Neuronal stem cell (in vitro differentiated cells): ENCODE data around the gene CTNNA3.
A peak's percentile ranks its signal among the peaks of the same experiment; 100 is the strongest.
"Not testable (repeated sequence)": the region's sequence is repeated elsewhere in the genome, so short reads cannot be mapped to it uniquely, and the experiment has no call there.

ENCODE experiments used
- DNase-seq: peaks from one replicate; pipeline ENCODE4 v3.0.0-alpha.2; 2013; ENCODE audit warnings: low spot score
- H2AFZ ChIP-seq: one replicate; pipeline ENCODE4 v1.6.1; 2013; ENCODE audit warnings: mild to moderate bottlenecking, low read length, inconsistent platforms
- H2AK5ac ChIP-seq: 2 replicates; pipeline ENCODE4 v1.6.1; 2013; ENCODE audit warnings: low read depth, mild to moderate bottlenecking, inconsistent platforms, low read length, moderate library complexity, mixed read lengths
- H2BK120ac ChIP-seq: 2 replicates; pipeline ENCODE4 v1.6.1; 2013; ENCODE audit warnings: low read depth, mild to moderate bottlenecking, inconsistent platforms, low read length, moderate library complexity, mixed read lengths
- H2BK12ac ChIP-seq: one replicate; pipeline ENCODE4 v1.6.1; 2013; ENCODE audit warnings: low read length, inconsistent platforms
- H2BK15ac ChIP-seq: 2 replicates; pipeline ENCODE4 v1.6.1; 2013; ENCODE audit warnings: mild to moderate bottlenecking, low read length, inconsistent platforms, mixed read lengths
- H2BK5ac ChIP-seq: one replicate; pipeline ENCODE4 v1.6.1; 2013; ENCODE audit warnings: inconsistent platforms, mild to moderate bottlenecking, low read length, moderate library complexity
- H3K14ac ChIP-seq: one replicate; pipeline ENCODE4 v1.6.1; 2013; ENCODE audit warnings: low read length, inconsistent platforms
- H3K18ac ChIP-seq: 2 replicates; pipeline ENCODE4 v1.6.1; 2013; ENCODE audit warnings: low read length, inconsistent platforms
- H3K23ac ChIP-seq: 2 replicates; pipeline ENCODE4 v1.6.1; 2013; ENCODE audit warnings: low read depth, mild to moderate bottlenecking, mixed read lengths, low read length, inconsistent platforms; ENCODE audit not compliant: poor library complexity
- H3K27ac ChIP-seq: replicated peaks from 3 replicates; pipeline ENCODE4 v1.5.1; 2013; ENCODE audit warnings: low read length, inconsistent platforms
- H3K27me3 ChIP-seq, 3 experiments: 2 replicates each; pipeline ENCODE4 v1.6.1; 2013; ENCODE audit warnings: low read length in 3 of 3, mild to moderate bottlenecking in 2 of 3, inconsistent platforms in 1 of 3, low read depth in 1 of 3, mixed read lengths in 1 of 3, moderate library complexity in 1 of 3; ENCODE audit not compliant: control insufficient read depth in 3 of 3, insufficient read depth in 3 of 3
- H3K36me3 ChIP-seq, 2 donors: replicated peaks in 1 of 2; 2 replicates each; pipeline ENCODE4 v1.6.1; 2013; ENCODE audit warnings: low read length in 2 of 2; ENCODE audit not compliant: control insufficient read depth in 2 of 2, insufficient read depth in 2 of 2
- H3K4ac ChIP-seq: 2 replicates; pipeline ENCODE4 v1.6.1; 2013; ENCODE audit warnings: inconsistent platforms, mild to moderate bottlenecking, low read length, moderate library complexity
- H3K4me1 ChIP-seq, 2 donors: 1 replicate in 1 of 2; 2 replicates in 1 of 2; pipeline ENCODE4 v1.6.1; 2013; ENCODE audit warnings: low read length in 2 of 2, low read depth in 1 of 2; ENCODE audit not compliant: control insufficient read depth in 2 of 2, insufficient read depth in 1 of 2
- H3K4me2 ChIP-seq: one replicate; pipeline ENCODE4 v1.6.1; 2013; ENCODE audit warnings: mild to moderate bottlenecking, low read length, inconsistent platforms; ENCODE audit not compliant: insufficient read depth, poor library complexity, severe bottlenecking
- H3K4me3 ChIP-seq, 2 donors: 2 replicates each; pipeline ENCODE4 v1.5.1; 2013; ENCODE audit warnings: low read length in 2 of 2, mild to moderate bottlenecking in 2 of 2, inconsistent platforms in 1 of 2, moderate library complexity in 1 of 2
- H3K79me1 ChIP-seq: one replicate; pipeline ENCODE4 v1.6.1; 2013; ENCODE audit warnings: low read depth, mild to moderate bottlenecking, inconsistent platforms, low read length, moderate library complexity
- H3K9ac ChIP-seq: one replicate; pipeline ENCODE4 v1.6.1; 2013; ENCODE audit warnings: mild to moderate bottlenecking, low read depth, low read length, inconsistent platforms; ENCODE audit not compliant: poor library complexity
- H3K9me3 ChIP-seq, 2 donors: replicated peaks in 1 of 2; 2 replicates each; pipeline versions ENCODE3 to v1.6.1; 2013; ENCODE audit warnings: low read length in 2 of 2, mild to moderate bottlenecking in 2 of 2, inconsistent platforms in 1 of 2, low read depth in 1 of 2, mixed read lengths in 1 of 2, moderate library complexity in 1 of 2; ENCODE audit not compliant: control insufficient read depth in 2 of 2, insufficient read depth in 1 of 2
- H4K8ac ChIP-seq: one replicate; pipeline ENCODE4 v1.6.1; 2013; ENCODE audit warnings: low read depth, mild to moderate bottlenecking, inconsistent platforms, low read length, moderate library complexity
- H4K91ac ChIP-seq: one replicate; pipeline ENCODE4 v1.6.1; 2013; ENCODE audit warnings: low read length, low read depth, mild to moderate bottlenecking, inconsistent platforms; ENCODE audit not compliant: poor library complexity
- WGBS, 2 donors: extraction: QIAGEN DNeasy Blood & Tissue Kit; methylation state at CpG; one replicate each; pipeline ENCODE4 v1.1.7; 2013; ENCODE audit warnings: missing lambda C conversion rate in 2 of 2, mixed read lengths in 1 of 2; ENCODE audit not compliant: insufficient read length in 2 of 2, insufficient replicate concordance in 1 of 2; ENCODE audit errors: extremely low coverage in 2 of 2; 5-methylcytosine and 5-hydroxymethylcytosine counted together

Gene CTNNA3

GRCh38 chr10:67433276-67433675 is 262.7 kb downstream of the CTNNA3 start:
- Histone ChIP-seq H3K23ac (no peak overlapping the region), H3K9ac (no peak overlapping the region), H3K18ac (no peak overlapping the region), H3K14ac (no peak overlapping the region), H2BK120ac (no peak overlapping the region), H3K4me3 (no peak overlapping the region), H3K4ac (no peak overlapping the region), H3K4me2 (no peak overlapping the region), H2AFZ (no peak overlapping the region), H2BK5ac (no peak overlapping the region), H2BK12ac (no peak overlapping the region), H3K27me3 (no peaks in the 10 kb centered on the region), H3K27ac (no peak overlapping the region), H4K8ac (no peak overlapping the region), H3K36me3 (no peaks in the 10 kb centered on the region), H3K79me1 (no peaks in the 10 kb centered on the region), H2AK5ac (no peak overlapping the region), H4K91ac (no peak overlapping the region), H3K9me3 (no peaks in the 10 kb centered on the region), H2BK15ac (no peak overlapping the region), H3K4me1 (no peaks in the 10 kb centered on the region)
- DNase-seq = no peak
- no CpG with 5 or more reads among the region's 2 CpGs for WGBS, 2 donors

- no peak overlapping the region for H3K4me2 ChIP-seq
- no peak overlapping the region for H3K4ac ChIP-seq
- no peak overlapping the region for H3K18ac ChIP-seq
- H3K27me3 ChIP-seq = no peaks in the 10 kb centered on the region
- no peak overlapping the region for H2AK5ac ChIP-seq
- no peak overlapping the region for H2BK12ac ChIP-seq
- H2BK120ac ChIP-seq = no peak overlapping the region
- no peak overlapping the region for H3K23ac ChIP-seq
- H2AFZ ChIP-seq = no peak overlapping the region
- H3K79me1 ChIP-seq = no peaks in the 10 kb centered on the region
- no peak overlapping the region for H2BK15ac ChIP-seq
- H3K27ac ChIP-seq = no peak overlapping the region
- H3K9ac ChIP-seq = no peak overlapping the region
- DNase-seq = no peak
- no peak overlapping the region for H4K91ac ChIP-seq
- no peaks in the 10 kb centered on the region for H3K4me1 ChIP-seq
- peaks cover 0 to 5% of the 10 kb centered on the region in 2 donors for H3K9me3 ChIP-seq
- no peak overlapping the region for H3K4me3 ChIP-seq
- H3K14ac ChIP-seq = no peak overlapping the region
- H2BK5ac ChIP-seq = no peak overlapping the region
- no CpG with 5 or more reads among the region's 3 CpGs for WGBS, 2 donors
- H3K36me3 ChIP-seq = no peaks in the 10 kb centered on the region
- no peak overlapping the region for H4K8ac ChIP-seq
Observed at GRCh38 chr10:67402620-67403019, 293.4 kb downstream of the CTNNA3 start.

GRCh38 chr10:67401711-67402110 is 294.3 kb downstream of the CTNNA3 start:
- no peak overlapping the region for H3K4ac ChIP-seq
- WGBS, 2 donors = no CpG with 5 or more reads among the region's 1 CpG
- H2AK5ac ChIP-seq = no peak overlapping the region

GRCh38 chr10:67386841-67387533 is 309.0 kb downstream of the CTNNA3 start:
- H2BK15ac ChIP-seq, H2BK5ac ChIP-seq, H4K8ac ChIP-seq, H3K14ac ChIP-seq, H2AFZ ChIP-seq, H4K91ac ChIP-seq, H2BK120ac ChIP-seq, H3K79me1 ChIP-seq, H3K27me3 ChIP-seq, H3K27ac ChIP-seq, DNase-seq, H3K36me3 ChIP-seq, H2AK5ac ChIP-seq, H3K4me1 ChIP-seq, H3K4ac ChIP-seq, H3K23ac ChIP-seq, H3K9me3 ChIP-seq, H2BK12ac ChIP-seq: not testable (repeated sequence)
- WGBS, 2 donors = no CpG with 5 or more reads among the region's 33 CpGs
- Histone ChIP-seq H3K9ac (peak overlapping the region; percentile 21), H3K18ac (peak overlapping the region; percentile 38), H3K4me2 (peak overlapping the region; percentile 45), H3K4me3 (peak overlapping the region in 1 of 2 donors; percentile 74)

More at GRCh38 chr10:67401711-67402110, 294.3 kb downstream of the CTNNA3 start:
- Histone ChIP-seq H3K18ac (no peak overlapping the region), H3K14ac (no peak overlapping the region), H3K4me1 (no peaks in the 10 kb centered on the region), H2BK5ac (no peak overlapping the region), H3K79me1 (no peaks in the 10 kb centered on the region), H3K9ac (no peak overlapping the region), H2BK120ac (no peak overlapping the region), H4K8ac (no peak overlapping the region), H3K4me2 (no peak overlapping the region), H3K27me3 (no peaks in the 10 kb centered on the region), H2BK12ac (no peak overlapping the region), H3K9me3 (peaks cover 0 to 5% of the 10 kb centered on the region in 2 donors), H3K36me3 (no peaks in the 10 kb centered on the region), H3K27ac (no peak overlapping the region), H3K23ac (no peak overlapping the region), H4K91ac (no peak overlapping the region), H3K4me3 (no peak overlapping the region), H2AFZ (peak overlapping the region; percentile 49), H2BK15ac (no peak overlapping the region)
- DNase-seq = no peak
